Activated T-helper 1 cell treated with anti-CD3 and anti-CD28 coated beads, Interleukin-12 subunit alpha, Interleukin-12 subunit beta, Interleukin-2, Interleukin-4 antibody, amounts not matched to agents 30 ng/mL and 10 ng/mL and 1 ng/mL, durations not matched to agents 14 hours and 24 hours and 36 hours (primary cell): ENCODE measurements around the gene SCFD2. TPM values are rescaled to one million over a fixed set of nuclear protein-coding genes. Genes with fewer than 3 reads are reported as not detected.
"Not testable (repeated sequence)": the region's sequence is repeated elsewhere in the genome, so short reads cannot be mapped to it uniquely, and the experiment has no call there.

Experiments used
- DNase-seq: peaks from one replicate; pipeline ENCODE4 v3.0.0; 2021; ENCODE audit warnings: low spot score
- H3K27ac Mint-ChIP-seq: one replicate; pipeline ENCODE4 v1.8.0; 2021; ENCODE audit warnings: mild to moderate bottlenecking, mixed read lengths
- H3K27me3 Mint-ChIP-seq: one replicate; pipeline ENCODE4 v1.8.0; 2022; ENCODE audit warnings: mild to moderate bottlenecking, moderate library complexity, mixed read lengths; ENCODE audit not compliant: insufficient read depth
- H3K36me3 Mint-ChIP-seq: one replicate; pipeline ENCODE4 v1.8.0; 2021; ENCODE audit warnings: low read depth, mixed read lengths
- H3K4me1 Mint-ChIP-seq: one replicate; pipeline ENCODE4 v1.8.0; 2021; ENCODE audit warnings: low read depth, mixed read lengths
- H3K4me3 Mint-ChIP-seq: one replicate; pipeline ENCODE4 v1.8.0; 2021; ENCODE audit warnings: mild to moderate bottlenecking, moderate library complexity, mixed read lengths
- H3K9me3 Mint-ChIP-seq: one replicate; pipeline ENCODE4 v1.8.0; 2021; ENCODE audit warnings: mixed read lengths
- intact Hi-C: fragments of 100-400 bp; cut with micrococcal nuclease; formaldehyde crosslinking; loops from one replicate; pipeline ENCODE4 v1.15.1; 2024
- total RNA-seq: library from RNA; stranded (reverse); gene quantifications from 2 replicates; pipeline ENCODE4 v1.2.3, GENCODE V29; 2022

The SCFD2 gene
- total RNA-seq = 39.4 and 40.5 TPM in 2 replicates

DNA sequence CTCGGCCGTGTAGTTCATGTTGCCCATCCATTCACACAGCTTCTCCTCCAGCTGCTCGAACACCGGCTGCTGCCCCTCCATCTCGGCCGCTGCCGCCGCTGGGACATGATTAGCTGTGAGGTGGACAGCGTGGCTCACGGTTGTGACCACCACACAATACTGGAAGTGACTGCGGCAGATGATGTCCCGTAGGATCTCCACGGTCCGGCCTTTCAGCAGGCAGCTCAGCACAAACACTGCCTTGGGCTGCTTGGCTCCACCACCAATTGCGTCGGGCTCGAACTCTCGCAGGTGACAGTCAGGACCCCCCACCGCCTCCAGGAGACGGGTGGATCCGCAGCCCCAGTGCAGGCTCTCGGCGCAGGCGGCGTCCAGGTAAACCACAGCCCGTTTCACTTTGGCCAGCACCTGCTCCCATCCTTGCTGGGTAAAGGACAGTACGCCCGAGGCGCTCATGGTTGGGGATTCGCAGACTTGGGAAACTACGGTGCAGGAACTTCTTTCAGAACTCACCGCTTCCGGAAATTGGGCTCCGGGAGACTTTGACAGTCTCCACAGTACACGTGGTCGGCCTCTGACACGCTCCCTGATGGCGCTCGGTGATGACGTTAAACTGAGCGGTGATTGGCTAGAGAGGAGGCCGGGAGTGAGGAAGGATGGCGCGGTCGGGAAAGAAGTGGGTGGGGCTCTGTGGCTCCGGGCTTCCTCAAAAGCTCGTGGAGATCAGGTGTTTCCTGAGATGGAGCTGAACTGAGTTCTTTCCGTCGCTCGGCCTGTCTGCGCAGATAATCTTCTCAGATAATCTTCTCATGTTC, at the start of gene SCFD2:
TSS of gene SCFD2 (minus strand) at position 576 of the 815 bp plus-strand sequence.
- Mint-ChIP-seq H3K27ac (peak within 1 kb of the TSS; percentile 88), H3K9me3 (no peaks in the 10 kb centered on the region), H3K36me3 (peaks cover 10% of the 10 kb centered on the region), H3K4me1 (peaks cover 39% of the 10 kb centered on the region), H3K4me3 (peak within 1 kb of the TSS; percentile 98), H3K27me3 (peaks cover 5% of the 10 kb centered on the region)
- intact Hi-C loops = loop anchor here (1.0 to 10.0 kb wide), 7 partner anchors 12 to 952 kb away; partner anchors contain the start of genes FIP1L1 and USP46
- DNase-seq = peak; percentile 95

DNA sequence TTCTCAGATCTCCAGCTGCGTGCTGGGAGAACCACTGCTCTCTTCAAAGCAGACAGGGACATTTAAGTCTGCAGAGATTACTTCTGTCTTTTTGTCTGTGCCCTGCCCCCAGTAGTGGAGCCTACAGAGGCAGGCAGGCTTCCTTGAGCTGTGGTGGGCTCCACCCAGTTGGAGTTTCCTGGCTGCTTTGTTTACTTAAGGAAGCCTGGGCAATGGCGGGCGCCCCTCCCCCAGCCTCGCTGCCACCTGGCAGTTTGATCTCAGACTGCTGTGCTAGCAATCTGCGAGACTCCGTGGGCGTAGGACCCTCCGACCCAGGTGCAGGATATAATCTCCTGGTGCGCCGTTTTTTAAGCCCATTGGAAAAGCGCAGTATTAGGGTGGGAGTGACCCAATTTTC, 43.6 kb upstream of the SCFD2 start:
- DNase-seq, H3K4me3 Mint-ChIP-seq, H3K27me3 Mint-ChIP-seq, intact Hi-C loops, H3K27ac Mint-ChIP-seq, H3K9me3 Mint-ChIP-seq: not testable (repeated sequence)
- peaks cover 43% of the 10 kb centered on the region for H3K4me1 Mint-ChIP-seq
- peaks cover 40% of the 10 kb centered on the region for H3K36me3 Mint-ChIP-seq

DNA sequence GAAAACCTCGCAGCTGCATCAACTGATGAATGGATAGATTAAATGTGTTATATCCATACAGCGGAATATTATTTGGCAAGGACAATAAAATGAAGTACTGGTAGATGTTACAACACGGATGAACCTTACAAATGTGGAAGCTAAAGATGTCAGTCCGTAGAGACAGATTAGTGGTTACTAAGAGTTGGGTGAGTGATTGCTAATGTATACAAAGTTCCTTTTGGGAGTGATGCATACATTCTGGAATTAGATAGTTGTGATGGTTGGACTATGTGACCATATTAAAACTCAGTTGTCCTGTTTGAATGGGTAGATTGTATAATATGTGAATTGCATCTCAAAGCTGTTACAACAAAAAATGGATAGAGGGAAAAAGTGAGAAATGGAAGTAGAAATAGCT, 14.4 kb upstream of the SCFD2 start:
- Mint-ChIP-seq H3K9me3 (no peaks in the 10 kb centered on the region), H3K4me1 (peaks cover 46% of the 10 kb centered on the region), H3K27me3 (peaks cover under 1% of the 10 kb centered on the region), H3K27ac (no peak overlapping the region), H3K4me3 (no peak overlapping the region), H3K36me3 (peaks cover 25% of the 10 kb centered on the region)
- intact Hi-C loops = no loop called here
- DNase-seq = no peak

DNA sequence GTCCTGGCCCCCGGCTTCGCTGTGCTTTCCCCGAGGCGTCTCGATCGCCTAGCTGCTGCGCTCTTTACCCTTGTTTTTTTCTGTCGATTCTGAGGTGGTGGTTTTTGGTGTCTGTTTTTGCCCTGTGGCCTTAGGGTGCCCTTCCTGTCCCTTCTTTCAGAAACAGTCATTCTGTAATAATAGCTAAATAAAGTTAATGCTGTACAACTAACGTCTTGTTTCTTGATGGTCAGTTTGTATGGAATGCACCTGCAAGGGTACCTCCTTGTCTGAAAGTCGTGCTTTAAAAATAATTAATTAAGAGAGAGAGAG, 12.3 kb upstream of the SCFD2 start:
- H3K4me1 Mint-ChIP-seq = peaks cover 46% of the 10 kb centered on the region
- DNase-seq = no peak
- peaks cover 6% of the 10 kb centered on the region for H3K27me3 Mint-ChIP-seq
- H3K36me3 Mint-ChIP-seq = peaks cover 13% of the 10 kb centered on the region
- peak overlapping the region; percentile 96 for H3K27ac Mint-ChIP-seq
- intact Hi-C loops = loop anchor here (5.0 kb wide), 2 partner anchors 346 to 516 kb away; partner anchors contain the start of gene RASL11B
- H3K9me3 Mint-ChIP-seq = no peaks in the 10 kb centered on the region
- peak overlapping the region; percentile 92 for H3K4me3 Mint-ChIP-seq

DNA sequence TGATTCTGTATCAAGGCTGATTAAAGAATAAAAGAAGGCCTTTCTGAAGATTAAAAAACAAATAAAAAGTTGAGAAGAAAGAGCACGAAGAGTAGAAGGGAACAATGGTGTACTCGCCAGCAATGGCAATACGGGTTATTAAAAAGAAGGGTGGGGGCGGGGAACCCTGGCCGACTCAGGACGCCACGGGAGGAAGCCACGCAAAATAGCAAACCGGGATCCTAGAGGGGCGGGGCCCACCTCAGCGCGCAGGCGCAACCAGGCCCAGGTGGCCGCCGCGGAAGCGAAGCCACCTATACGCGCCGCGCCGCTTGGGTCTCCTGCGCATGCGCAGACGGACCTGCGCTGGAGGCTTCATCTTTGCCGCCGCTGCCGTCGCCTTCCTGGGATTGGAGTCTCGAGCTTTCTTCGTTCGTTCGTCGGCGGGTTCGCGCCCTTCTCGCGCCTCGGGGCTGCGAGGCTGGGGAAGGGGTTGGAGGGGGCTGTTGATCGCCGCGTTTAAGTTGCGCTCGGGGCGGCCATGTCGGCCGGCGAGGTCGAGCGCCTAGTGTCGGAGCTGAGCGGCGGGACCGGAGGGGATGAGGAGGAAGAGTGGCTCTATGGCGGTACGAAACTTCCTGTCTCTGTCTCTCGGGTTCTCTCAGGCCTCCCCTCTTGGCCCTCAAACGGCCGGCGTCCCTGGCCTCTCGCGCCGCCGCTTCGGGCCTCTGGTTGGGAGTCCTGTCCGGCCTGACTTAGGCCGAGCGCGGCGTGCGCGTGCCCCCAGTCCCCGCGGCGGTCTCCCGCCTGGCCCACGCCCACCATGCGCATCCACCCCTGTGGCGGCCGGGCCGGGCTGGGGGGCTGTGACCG, 11.7 kb upstream of the SCFD2 start, which contains the start of gene FIP1L1:
TSS of gene FIP1L1 (plus strand) at position 323 of the 852 bp plus-strand sequence. CDS start at position 521, 198 bp downstream.
- Mint-ChIP-seq H3K9me3 (no peaks in the 10 kb centered on the region), H3K4me3 (peak within 1 kb of the TSS; percentile 92), H3K27ac (peak within 1 kb of the TSS; percentile 96), H3K27me3 (peaks cover 6% of the 10 kb centered on the region), H3K4me1 (peaks cover 46% of the 10 kb centered on the region), H3K36me3 (peaks cover 13% of the 10 kb centered on the region)
- intact Hi-C loops = loop anchor here (1.0 to 5.0 kb wide), 6 partner anchors 11 to 1533 kb away; partner anchors contain the start of genes CHIC2, RASL11B and SCFD2
- peak; percentile 94 for DNase-seq

DNA sequence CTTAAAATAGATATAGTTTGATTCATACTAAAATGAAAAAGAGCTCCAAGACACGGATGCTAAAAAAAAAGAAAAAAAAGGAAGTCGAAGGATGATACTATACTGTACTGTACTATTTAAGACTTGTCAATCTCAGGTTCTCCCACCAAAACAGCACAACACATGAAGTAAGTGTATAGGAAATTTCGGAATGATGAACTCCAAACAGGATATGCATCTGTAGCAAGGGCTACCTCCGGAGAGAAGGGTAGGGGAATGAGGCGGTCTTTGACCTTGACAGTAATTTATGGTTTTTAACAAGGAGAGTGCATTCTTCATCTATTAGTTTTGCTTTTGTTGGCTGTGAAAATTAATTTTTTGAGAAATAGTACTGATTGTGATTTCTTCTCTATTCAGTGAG, 11.0 kb upstream of the SCFD2 start:
- Mint-ChIP-seq H3K36me3 (peaks cover 8% of the 10 kb centered on the region), H3K4me3 (peak overlapping the region; percentile 92), H3K27me3 (peaks cover 7% of the 10 kb centered on the region), H3K4me1 (peaks cover 41% of the 10 kb centered on the region), H3K27ac (peak overlapping the region; percentile 96), H3K9me3 (no peaks in the 10 kb centered on the region)
- intact Hi-C loops = loop anchor here (1.0 to 5.0 kb wide), 6 partner anchors 11 to 1532 kb away; partner anchors contain the start of genes CHIC2, RASL11B and SCFD2
- DNase-seq = no peak

DNA sequence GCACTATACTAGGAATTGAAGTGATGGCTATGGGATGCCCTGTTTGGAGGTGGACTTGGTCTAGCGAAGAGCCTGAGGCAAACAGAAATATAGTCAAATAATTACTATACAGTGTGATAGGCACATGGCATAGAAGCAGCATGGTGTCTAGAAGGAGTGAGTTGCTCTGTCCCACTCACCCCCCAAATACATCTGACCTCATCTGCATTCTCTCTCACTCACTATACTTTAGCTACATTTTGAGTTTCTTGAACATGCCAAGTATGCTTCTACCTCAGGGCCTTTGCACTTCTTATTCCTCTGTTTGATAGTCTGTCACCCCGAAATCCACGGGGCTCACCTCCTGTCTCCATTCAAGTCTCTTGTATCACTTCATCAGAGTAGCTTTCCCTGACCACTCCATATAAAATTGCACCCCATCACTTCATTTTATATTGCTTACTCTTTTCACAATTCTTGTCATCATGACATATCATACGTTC, 9.0 kb upstream of the SCFD2 start:
- Mint-ChIP-seq H3K4me3 (no peak overlapping the region), H3K4me1 (peaks cover 26% of the 10 kb centered on the region), H3K27me3 (peaks cover 10% of the 10 kb centered on the region), H3K36me3 (peaks cover 5% of the 10 kb centered on the region), H3K27ac (no peak overlapping the region), H3K9me3 (no peaks in the 10 kb centered on the region)
- DNase-seq = no peak
- intact Hi-C loops = loop anchor here (5.0 kb wide), 2 partner anchors 343 to 513 kb away; partner anchors contain the start of gene RASL11B

DNA sequence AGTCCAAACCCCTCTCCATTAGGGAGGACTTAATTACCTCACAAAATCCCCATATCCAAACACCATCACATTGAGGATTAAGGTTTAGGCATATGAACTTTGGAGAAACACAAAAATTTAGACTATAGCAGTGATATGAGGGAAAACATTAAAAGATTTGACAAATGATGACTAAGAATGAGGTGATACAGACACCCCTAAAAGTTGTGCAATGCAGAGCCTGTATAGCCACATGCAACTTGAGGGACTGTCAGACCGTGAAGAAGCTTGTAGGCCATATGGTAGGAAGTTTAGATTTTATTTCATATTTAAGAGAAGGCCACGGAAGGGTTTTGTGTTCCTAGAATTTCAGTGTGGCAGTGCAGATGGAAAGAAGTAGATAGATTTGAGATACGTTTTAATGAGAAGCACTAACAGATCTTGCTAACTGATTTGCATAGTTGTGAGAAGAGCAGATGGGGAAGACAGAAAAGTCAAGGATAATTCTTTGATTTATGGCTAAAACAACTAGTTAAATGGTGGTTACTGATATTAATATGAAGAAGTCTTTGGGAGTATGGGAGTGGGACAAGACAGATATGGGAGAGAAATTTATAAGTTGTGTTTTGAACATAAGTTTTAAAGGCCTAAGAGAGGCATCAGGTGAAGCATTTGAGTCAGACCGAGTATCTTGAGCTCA, 6.1 kb upstream of the SCFD2 start:
- peaks cover 5% of the 10 kb centered on the region for H3K4me1 Mint-ChIP-seq
- H3K27me3 Mint-ChIP-seq = peaks cover 16% of the 10 kb centered on the region
- H3K4me3 Mint-ChIP-seq = no peak overlapping the region
- H3K9me3 Mint-ChIP-seq = no peaks in the 10 kb centered on the region
- H3K36me3 Mint-ChIP-seq = no peaks in the 10 kb centered on the region
- H3K27ac Mint-ChIP-seq = no peak overlapping the region
- DNase-seq = no peak
- intact Hi-C loops = no loop called here

DNA sequence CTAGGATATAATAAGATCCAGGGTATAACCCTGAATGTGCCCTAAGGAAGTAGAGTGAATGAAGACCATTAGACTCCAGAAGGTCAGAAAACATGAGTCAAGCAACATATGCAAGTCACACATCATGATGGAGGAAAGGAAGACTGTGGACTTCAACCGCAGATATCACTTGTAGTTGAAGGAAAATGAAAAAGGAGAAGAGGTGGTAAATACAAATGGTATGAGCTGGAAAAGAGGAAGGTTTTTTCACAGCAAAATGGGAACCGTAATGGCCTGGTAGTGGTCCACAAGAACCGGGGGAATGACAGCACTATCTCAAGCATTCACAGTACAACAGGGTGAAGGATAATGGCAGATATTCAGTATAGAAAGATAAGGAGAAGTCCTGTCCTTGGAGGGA, 5.2 kb upstream of the SCFD2 start:
- Mint-ChIP-seq H3K27ac (no peak overlapping the region), H3K27me3 (peaks cover 16% of the 10 kb centered on the region), H3K4me1 (peaks cover 10% of the 10 kb centered on the region), H3K36me3 (no peaks in the 10 kb centered on the region), H3K4me3 (no peak overlapping the region), H3K9me3 (no peaks in the 10 kb centered on the region)
- no peak for DNase-seq
- intact Hi-C loops = no loop called here

DNA sequence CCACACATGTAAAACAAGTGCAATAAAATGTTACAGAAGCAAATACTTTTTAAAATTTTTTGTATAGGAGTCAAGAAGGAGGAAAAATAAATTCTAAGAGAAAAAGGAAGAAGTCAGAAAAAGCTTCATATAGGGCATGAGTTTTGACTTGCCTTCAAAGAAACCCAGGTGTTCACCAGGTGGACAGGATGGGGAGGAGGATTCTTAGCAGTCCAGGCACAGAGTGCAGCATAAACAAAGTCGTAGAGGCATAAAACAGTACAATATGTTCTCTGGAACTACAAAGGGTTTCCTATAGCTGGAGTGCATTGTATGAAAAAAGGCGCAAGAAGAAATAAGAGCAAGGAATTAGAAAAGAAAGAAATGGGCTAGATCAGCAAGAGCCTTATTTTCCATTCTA, 1.9 kb upstream of the SCFD2 start:
- intact Hi-C loops = loop anchor here (2.0 to 10.0 kb wide), 4 partner anchors 231 to 950 kb away; partner anchors contain the start of gene USP46
- peaks cover 1% of the 10 kb centered on the region for H3K36me3 Mint-ChIP-seq
- no peak overlapping the region for H3K4me3 Mint-ChIP-seq
- no peak for DNase-seq
- H3K9me3 Mint-ChIP-seq = no peaks in the 10 kb centered on the region
- H3K27ac Mint-ChIP-seq = no peak overlapping the region
- H3K27me3 Mint-ChIP-seq = peaks cover 10% of the 10 kb centered on the region
- H3K4me1 Mint-ChIP-seq = peaks cover 22% of the 10 kb centered on the region

DNA sequence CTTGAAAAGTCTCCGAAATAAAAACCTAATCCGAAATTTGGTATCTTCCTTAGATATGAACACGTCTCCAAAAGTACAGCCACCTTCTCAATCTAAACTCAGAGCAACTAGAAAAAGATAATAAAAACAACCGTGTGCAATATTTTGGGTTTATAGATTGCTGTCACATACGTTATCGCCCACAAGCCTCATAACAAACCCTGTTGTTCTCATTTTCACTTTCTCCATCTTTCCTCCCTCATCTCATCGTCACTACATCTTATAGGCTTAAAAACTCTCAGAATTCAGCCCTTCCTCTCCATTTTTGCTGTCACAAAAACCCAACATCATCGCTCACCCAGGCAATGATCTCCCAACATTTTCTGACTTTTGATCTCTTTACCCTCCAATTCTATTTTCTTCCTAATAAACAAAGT, 448 bp upstream of the SCFD2 start:
- Mint-ChIP-seq H3K27ac (peak overlapping the region; percentile 88), H3K36me3 (peaks cover 10% of the 10 kb centered on the region)
- intact Hi-C loops = loop anchor here (1.0 to 10.0 kb wide), 7 partner anchors 11 to 951 kb away; partner anchors contain the start of genes FIP1L1 and USP46

DNA sequence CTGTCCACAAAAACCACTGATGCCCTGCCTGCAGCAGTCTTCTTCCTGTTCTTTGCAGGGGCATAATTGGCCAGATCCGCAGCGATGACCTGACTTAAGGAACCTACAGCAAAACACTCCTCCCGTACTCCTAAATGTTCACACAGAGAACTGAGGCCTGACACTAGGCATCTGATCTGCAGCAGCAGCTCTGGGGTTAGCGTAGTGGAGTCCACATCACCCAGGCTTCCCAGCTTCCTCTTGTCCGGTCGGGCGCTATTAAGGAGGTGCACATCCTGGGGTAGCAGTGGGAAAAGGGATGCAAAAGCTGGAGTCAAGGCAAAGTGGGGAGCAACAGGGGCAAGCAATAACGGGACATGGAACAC, 758 bp downstream of the SCFD2 start:
- Mint-ChIP-seq H3K4me3 (peak overlapping the region; percentile 98), H3K9me3 (no peaks in the 10 kb centered on the region), H3K4me1 (peaks cover 41% of the 10 kb centered on the region), H3K27me3 (peaks cover 5% of the 10 kb centered on the region), H3K27ac (peak overlapping the region; percentile 88), H3K36me3 (peaks cover 14% of the 10 kb centered on the region)
- DNase-seq = no peak
- intact Hi-C loops = loop anchor here (5.0 to 10.0 kb wide), 3 partner anchors 348 to 952 kb away; partner anchors contain the start of gene USP46

More for the DNA sequence above, 448 bp upstream of the SCFD2 start:
- H3K4me3 Mint-ChIP-seq = peak overlapping the region; percentile 98
- no peaks in the 10 kb centered on the region for H3K9me3 Mint-ChIP-seq
- DNase-seq = no peak
- peaks cover 8% of the 10 kb centered on the region for H3K27me3 Mint-ChIP-seq
- peaks cover 33% of the 10 kb centered on the region for H3K4me1 Mint-ChIP-seq
